ENCODE results near the gene ALG11. TPM values are rescaled to one million over a fixed set of nuclear protein-coding genes. Genes with fewer than 3 reads are reported as not detected.

Gene ALG11
- total RNA-seq, 2 experiments from 2014 or later = 25.8 to 26.8 TPM

Other genes with a start within 250 kb of the ALG11 start
- gene DHRS12, start 208.2 kb upstream of the ALG11 start, total RNA-seq = 1 to 10 TPM; 5.3 to 5.4 TPM
- gene TMEM272, start 167.2 kb upstream of the ALG11 start, total RNA-seq = under 1 TPM; 0.11 to 0.21 TPM
- gene CCDC70, start 150.4 kb upstream of the ALG11 start, total RNA-seq = under 1 TPM in 1 of 2 experiments, not detected in 1; 0.42 TPM
- gene ATP7B, start 948 bp upstream of the ALG11 start, total RNA-seq = 1 to 10 TPM in 1 of 2 experiments, under 1 TPM in 1; 0.75 to 1.2 TPM
- gene UTP14C, start 12.3 kb downstream of the ALG11 start, total RNA-seq = 10 to 100 TPM; 10.4 to 11.3 TPM
- not detected for gene NEK5, start 116.7 kb downstream of the ALG11 start, total RNA-seq
- 1 to 10 TPM; 1.5 to 1.9 TPM for gene NEK3, start 147.2 kb downstream of the ALG11 start, total RNA-seq